ENCODE data around the gene GLRA2.

Gene GLRA2

DNA sequence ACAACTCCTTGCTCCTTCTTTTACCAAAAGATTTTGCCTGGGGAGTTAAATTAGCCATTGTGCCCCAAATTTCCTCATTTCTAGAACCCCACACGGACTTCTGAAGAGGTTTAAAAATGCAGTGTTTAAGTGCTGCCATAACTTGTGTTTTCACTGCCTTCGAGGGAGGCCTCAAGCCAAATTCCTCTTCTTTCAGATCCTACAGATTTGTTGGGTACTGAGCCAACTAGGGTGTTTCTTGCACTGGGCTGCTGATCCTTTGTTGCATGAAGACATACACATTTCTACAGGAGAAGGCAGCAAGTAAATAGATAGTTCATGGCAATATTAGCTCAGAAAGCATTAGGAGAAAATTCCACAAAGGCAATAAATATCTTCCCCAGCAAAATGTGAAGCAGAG, 43.8 kb downstream of the GLRA2 start:
- Histone ChIP-seq H3K27me3 (ENCODE audit: low read depth, low read length) (no peaks in the 10 kb centered on the region), H3K36me3 (replicated peaks; ENCODE audit: low read depth, low read length) (no peaks in the 10 kb centered on the region), H2AFZ (ENCODE audit: low read depth, low read length) (no peak overlapping the region), H3K9ac (ENCODE audit: low read length) (no peak overlapping the region), H3K9me3 (ENCODE audit: insufficient read depth, low read length) (no peaks in the 10 kb centered on the region), H3K4me2 (ENCODE audit: low read length) (no peak overlapping the region), H3K4me3 (ENCODE audit: low read length) (no peak overlapping the region), H3K4me1 (ENCODE audit: low read length) (no peaks in the 10 kb centered on the region), H4K20me1 (ENCODE audit: insufficient read depth, low read length) (no peaks in the 10 kb centered on the region), H3K79me2 (ENCODE audit: low read length) (no peaks in the 10 kb centered on the region), H3K27ac (ENCODE audit: low read length) (no peak overlapping the region)
- TF ChIP-seq, protein P1, sequence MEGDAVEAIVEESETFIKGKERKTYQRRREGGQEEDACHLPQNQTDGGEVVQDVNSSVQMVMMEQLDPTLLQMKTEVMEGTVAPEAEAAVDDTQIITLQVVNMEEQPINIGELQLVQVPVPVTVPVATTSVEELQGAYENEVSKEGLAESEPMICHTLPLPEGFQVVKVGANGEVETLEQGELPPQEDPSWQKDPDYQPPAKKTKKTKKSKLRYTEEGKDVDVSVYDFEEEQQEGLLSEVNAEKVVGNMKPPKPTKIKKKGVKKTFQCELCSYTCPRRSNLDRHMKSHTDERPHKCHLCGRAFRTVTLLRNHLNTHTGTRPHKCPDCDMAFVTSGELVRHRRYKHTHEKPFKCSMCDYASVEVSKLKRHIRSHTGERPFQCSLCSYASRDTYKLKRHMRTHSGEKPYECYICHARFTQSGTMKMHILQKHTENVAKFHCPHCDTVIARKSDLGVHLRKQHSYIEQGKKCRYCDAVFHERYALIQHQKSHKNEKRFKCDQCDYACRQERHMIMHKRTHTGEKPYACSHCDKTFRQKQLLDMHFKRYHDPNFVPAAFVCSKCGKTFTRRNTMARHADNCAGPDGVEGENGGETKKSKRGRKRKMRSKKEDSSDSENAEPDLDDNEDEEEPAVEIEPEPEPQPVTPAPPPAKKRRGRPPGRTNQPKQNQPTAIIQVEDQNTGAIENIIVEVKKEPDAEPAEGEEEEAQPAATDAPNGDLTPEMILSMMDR (IDR thresholded peaks at IDR 0.05; ENCODE audit: low read depth, low read length), result no peak
- no peak for TF ChIP-seq EZH2phosphoT487 (IDR thresholded peaks at IDR 0.05; ENCODE audit: low read depth)

- Histone ChIP-seq H3K4me1 (ENCODE audit: low read length) (no peaks in the 10 kb centered on the region), H3K4me2 (ENCODE audit: low read length) (no peak overlapping the region), H3K9me3 (ENCODE audit: insufficient read depth, low read length) (no peaks in the 10 kb centered on the region), H3K9ac (ENCODE audit: low read length) (no peak overlapping the region), H2AFZ (ENCODE audit: low read depth, low read length) (no peak overlapping the region), H3K36me3 (replicated peaks; ENCODE audit: low read depth, low read length) (no peaks in the 10 kb centered on the region), H3K27ac (ENCODE audit: low read length) (no peak overlapping the region), H4K20me1 (ENCODE audit: insufficient read depth, low read length) (no peaks in the 10 kb centered on the region), H3K79me2 (ENCODE audit: low read length) (no peaks in the 10 kb centered on the region), H3K4me3 (ENCODE audit: low read length) (no peak overlapping the region), H3K27me3 (ENCODE audit: low read depth, low read length) (no peaks in the 10 kb centered on the region)
- TF ChIP-seq, protein P1 (IDR thresholded peaks at IDR 0.05; ENCODE audit: low read depth, low read length), result no peak
- no peak for TF ChIP-seq EZH2phosphoT487 (IDR thresholded peaks at IDR 0.05; ENCODE audit: low read depth)
These were observed 51.7 kb downstream of the GLRA2 start for GRCh38 chrX:14581081-14581480.

- no peaks in the 10 kb centered on the region for H3K9me3 ChIP-seq (ENCODE audit: insufficient read depth, low read length)
- no peak overlapping the region for H3K4me3 ChIP-seq (ENCODE audit: low read length)
- H3K27me3 ChIP-seq (ENCODE audit: low read depth, low read length), result no peaks in the 10 kb centered on the region
- no peaks in the 10 kb centered on the region for H3K4me1 ChIP-seq (ENCODE audit: low read length)
- no peak overlapping the region for H3K9ac ChIP-seq (ENCODE audit: low read length)
- no peaks in the 10 kb centered on the region for H3K79me2 ChIP-seq (ENCODE audit: low read length)
- no peak overlapping the region for H2AFZ ChIP-seq (ENCODE audit: low read depth, low read length)
- no peak overlapping the region for H3K27ac ChIP-seq (ENCODE audit: low read length)
- TF ChIP-seq EZH2phosphoT487 (IDR thresholded peaks at IDR 0.05; ENCODE audit: low read depth), result no peak
- TF ChIP-seq, protein P1 (IDR thresholded peaks at IDR 0.05; ENCODE audit: low read depth, low read length), result no peak
- no peaks in the 10 kb centered on the region for H3K36me3 ChIP-seq (replicated peaks; ENCODE audit: low read depth, low read length)
- H4K20me1 ChIP-seq (ENCODE audit: insufficient read depth, low read length), result no peaks in the 10 kb centered on the region
- no peak overlapping the region for H3K4me2 ChIP-seq (ENCODE audit: low read length)
These were observed 55.2 kb downstream of the GLRA2 start for GRCh38 chrX:14584548-14584947.

DNA sequence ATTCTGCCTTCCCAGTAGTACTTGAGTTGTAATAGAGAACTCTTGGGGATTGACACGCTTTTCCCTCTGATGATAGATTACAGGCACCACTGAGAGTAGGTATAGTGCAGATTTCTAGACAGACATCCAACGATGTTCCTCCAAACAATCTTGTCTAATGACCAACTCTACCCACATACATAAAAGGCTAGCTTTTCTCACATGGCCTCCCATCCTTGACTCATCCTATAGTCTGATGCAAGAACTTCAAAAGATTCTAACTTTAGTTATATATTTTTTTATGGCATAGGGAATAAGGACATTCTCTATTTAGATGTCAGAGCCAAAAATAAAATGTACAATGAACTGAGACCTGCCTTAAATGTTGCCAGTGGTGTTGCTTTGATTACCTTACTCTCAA, 60.9 kb downstream of the GLRA2 start:
- Histone ChIP-seq H3K9me3 (ENCODE audit: insufficient read depth, low read length) (no peaks in the 10 kb centered on the region), H3K4me3 (ENCODE audit: low read length) (no peak overlapping the region), H2AFZ (ENCODE audit: low read depth, low read length) (no peak overlapping the region), H3K79me2 (ENCODE audit: low read length) (no peaks in the 10 kb centered on the region), H3K27me3 (ENCODE audit: low read depth, low read length) (no peaks in the 10 kb centered on the region), H3K4me1 (ENCODE audit: low read length) (no peaks in the 10 kb centered on the region), H3K36me3 (replicated peaks; ENCODE audit: low read depth, low read length) (no peaks in the 10 kb centered on the region), H3K27ac (ENCODE audit: low read length) (no peak overlapping the region), H3K9ac (ENCODE audit: low read length) (no peak overlapping the region), H4K20me1 (ENCODE audit: insufficient read depth, low read length) (no peaks in the 10 kb centered on the region), H3K4me2 (ENCODE audit: low read length) (no peak overlapping the region)
- TF ChIP-seq, protein P1 (IDR thresholded peaks at IDR 0.05; ENCODE audit: low read depth, low read length), result no peak
- TF ChIP-seq EZH2phosphoT487 (IDR thresholded peaks at IDR 0.05; ENCODE audit: low read depth), result no peak

Data from OCI-LY3 (cell line).